K562 treated with DMSO at 1 percent for 24 hours (cell line): ENCODE measurements around the gene GATAD1. TPM values are rescaled to one million over a fixed set of nuclear protein-coding genes. Genes with fewer than 3 reads are reported as not detected.

ENCODE experiments used
- total RNA-seq: library from RNA; unstranded; fragments of 300-600 nt; gene quantifications from 2 replicates; pipeline ENCODE4 v1.2.3, GENCODE V29; 2022; ENCODE audit warnings: low read depth; ENCODE audit not compliant: insufficient read depth

GATAD1 gene, protein sequence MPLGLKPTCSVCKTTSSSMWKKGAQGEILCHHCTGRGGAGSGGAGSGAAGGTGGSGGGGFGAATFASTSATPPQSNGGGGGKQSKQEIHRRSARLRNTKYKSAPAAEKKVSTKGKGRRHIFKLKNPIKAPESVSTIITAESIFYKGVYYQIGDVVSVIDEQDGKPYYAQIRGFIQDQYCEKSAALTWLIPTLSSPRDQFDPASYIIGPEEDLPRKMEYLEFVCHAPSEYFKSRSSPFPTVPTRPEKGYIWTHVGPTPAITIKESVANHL
- 26.2 and 27.2 TPM in 2 replicates for total RNA-seq

DNA sequence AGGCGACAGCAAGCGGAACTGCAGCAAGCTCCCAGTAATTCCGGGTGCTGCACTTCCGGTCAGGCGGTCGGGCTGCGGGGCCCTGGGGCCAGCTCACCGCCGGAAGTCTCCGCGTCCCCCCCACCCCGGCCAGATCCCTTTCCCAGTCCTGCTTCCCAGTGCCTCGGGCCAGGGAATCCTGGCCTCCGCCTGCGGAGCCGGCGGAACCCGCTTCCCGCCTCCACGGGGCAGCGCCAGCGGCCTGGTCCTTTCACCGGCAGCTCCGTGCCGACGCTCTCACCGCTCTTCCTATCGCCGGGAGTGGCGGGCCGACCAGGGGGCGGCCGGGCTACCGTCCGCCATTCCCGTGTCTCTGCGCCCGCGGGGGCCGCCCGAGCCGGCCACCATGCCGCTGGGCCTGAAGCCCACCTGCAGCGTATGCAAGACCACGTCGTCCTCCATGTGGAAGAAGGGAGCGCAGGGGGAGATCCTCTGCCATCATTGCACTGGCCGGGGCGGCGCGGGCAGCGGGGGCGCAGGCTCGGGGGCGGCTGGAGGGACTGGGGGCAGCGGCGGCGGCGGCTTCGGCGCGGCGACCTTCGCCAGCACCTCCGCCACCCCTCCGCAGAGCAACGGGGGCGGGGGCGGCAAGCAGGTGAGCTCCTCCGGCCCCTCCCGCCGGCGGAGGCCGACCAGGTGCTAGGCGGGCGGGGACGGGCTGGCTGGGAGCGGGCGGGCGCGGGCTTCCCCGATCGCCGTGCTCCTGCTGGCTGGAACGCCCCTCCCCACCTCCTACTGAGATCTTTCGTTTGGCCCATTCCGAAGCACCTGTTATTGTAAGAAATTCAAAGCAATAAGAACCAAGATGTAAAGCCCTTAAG, at the start of gene GATAD1:
Gene GATAD1, plus strand, starts transcription at position 138 of the 860 bp plus-strand sequence. Its CDS starts 248 bp downstream, at position 386.

DNA sequence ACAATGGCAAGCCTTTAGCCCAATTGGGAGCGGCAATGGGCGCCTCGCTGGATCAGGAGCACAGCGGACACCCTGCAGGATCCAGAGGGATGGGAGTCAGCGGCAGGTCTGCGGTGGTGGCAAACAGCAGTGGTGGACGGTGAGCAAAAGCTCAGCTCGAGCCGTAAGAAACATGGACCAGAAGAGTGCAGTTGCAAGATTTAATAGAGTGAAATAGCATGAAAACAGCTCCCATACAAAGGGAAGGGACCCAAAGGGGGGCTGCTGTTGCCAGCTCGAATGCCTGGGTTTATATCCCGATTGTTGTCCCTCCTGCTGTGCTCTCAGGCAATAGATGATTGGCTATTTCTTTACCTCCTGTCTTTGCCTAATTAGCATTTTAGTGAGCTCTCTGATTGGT, 30.4 kb downstream of the GATAD1 start, which contains the start of gene ERVW-1:
Gene ERVW-1, minus strand, starts transcription at position 266 of the 400 bp plus-strand sequence. CDS start 7,565 bp downstream, outside the sequence.

Other genes starting within 250 kb of the GATAD1 start
- 16.5 and 24.1 TPM in 2 replicates for gene KRIT1, start 201.6 kb upstream of the GATAD1 start, total RNA-seq
- gene ANKIB1, start 201.5 kb upstream of the GATAD1 start, total RNA-seq = 9.5 and 13.2 TPM in 2 replicates
- gene ERVW-1, start 30.5 kb downstream of the GATAD1 start, total RNA-seq = 0.14 TPM in 1 of 2 replicates, not detected in the other
- 14.4 and 21.5 TPM in 2 replicates for gene PEX1, start 81.0 kb downstream of the GATAD1 start, total RNA-seq
- gene RBM48, start 81.3 kb downstream of the GATAD1 start, total RNA-seq = 7.8 and 10.7 TPM in 2 replicates
- 14.2 and 25.5 TPM in 2 replicates for gene FAM133B, start 142.9 kb downstream of the GATAD1 start, total RNA-seq